Measurements from ENCODE around the gene KIF16B. TPM values are rescaled to one million over a fixed set of nuclear protein-coding genes. Genes with fewer than 3 reads are reported as not detected.

The KIF16B gene
- total and polyA plus RNA-seq, 2 of the 13 experiments (the other 11 are each of a cell fraction or from before 2014, with no cell fraction given) = 6.9 to 18.0 TPM

DNA sequence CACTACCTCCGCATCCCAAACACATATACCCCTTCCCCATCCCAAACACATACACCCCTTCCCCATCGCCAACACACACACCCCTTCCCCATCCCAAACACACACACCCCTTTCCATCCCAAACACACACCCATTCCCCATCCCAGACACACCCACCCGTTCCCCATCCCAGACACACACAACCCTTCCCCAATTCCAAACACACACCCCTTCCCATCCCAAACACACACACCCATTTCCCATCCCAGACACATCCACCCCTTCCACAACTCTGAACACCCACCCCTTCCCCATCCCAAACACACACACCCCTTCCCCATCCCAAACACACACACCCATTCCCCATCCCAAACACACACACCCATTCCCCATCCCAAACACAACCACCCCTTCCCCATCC, 314.5 kb downstream of the KIF16B start:
- H3K36me3 ChIP-seq (replicated peaks in 1 of 2; ENCODE audit: control insufficient read depth in 1 of 2, insufficient read depth in 2 of 2, low read length in 2 of 2) = no peaks in the 10 kb centered on the region
- H3K4me3 ChIP-seq (replicated peaks in 1 of 3; ENCODE audit: insufficient read depth in 1 of 3, low read depth in 2 of 3, low read length in 3 of 3) = no peak overlapping the region
- POLR2A ChIA-PET = no interaction called here
- no peak for DNase-seq (ENCODE audit: low spot score)
- no peak overlapping the region for H3K27ac ChIP-seq (ENCODE audit: extremely low read length, insufficient read depth, low read length)
- no peaks in the 10 kb centered on the region for H4K20me1 ChIP-seq (ENCODE audit: insufficient read depth, low read length)
- H3K27me3 ChIP-seq (ENCODE audit: control insufficient read depth in 1 of 2, insufficient read depth in 2 of 2, low read length in 2 of 2) = peaks cover 0 to 12% of the 10 kb centered on the region in 2 experiments; a peak in 1 of 5 replicates
- WGBS (ENCODE audit: low lambda C conversion rate) = 38% methylated on average over 3 of the region's 3 CpGs
- intact Hi-C loops (cut with micrococcal nuclease; ENCODE audit: unreplicated experiment) = no loop called here
- no peak for ATAC-seq
- FAIRE-seq = no peak
- H3K79me2 ChIP-seq (ENCODE audit: insufficient read depth, low read length) = no peaks in the 10 kb centered on the region
- in situ Hi-C loops (cut with HindIII; ENCODE audit: extremely low pct_ligation_motif_present, low pct_unique_long_range_greater_than_20kb) = no loop called here
- H3K4me2 ChIP-seq (ENCODE audit: low read depth, low read length) = no peak overlapping the region
- peak; percentile 56; the same call in 1 of the 2 replicates for TF ChIP-seq PCBP1 (IDR thresholded peaks at IDR 0.05; ENCODE audit: borderline replicate concordance, low read depth, low read length)
- TF ChIP-seq, protein P1, sequence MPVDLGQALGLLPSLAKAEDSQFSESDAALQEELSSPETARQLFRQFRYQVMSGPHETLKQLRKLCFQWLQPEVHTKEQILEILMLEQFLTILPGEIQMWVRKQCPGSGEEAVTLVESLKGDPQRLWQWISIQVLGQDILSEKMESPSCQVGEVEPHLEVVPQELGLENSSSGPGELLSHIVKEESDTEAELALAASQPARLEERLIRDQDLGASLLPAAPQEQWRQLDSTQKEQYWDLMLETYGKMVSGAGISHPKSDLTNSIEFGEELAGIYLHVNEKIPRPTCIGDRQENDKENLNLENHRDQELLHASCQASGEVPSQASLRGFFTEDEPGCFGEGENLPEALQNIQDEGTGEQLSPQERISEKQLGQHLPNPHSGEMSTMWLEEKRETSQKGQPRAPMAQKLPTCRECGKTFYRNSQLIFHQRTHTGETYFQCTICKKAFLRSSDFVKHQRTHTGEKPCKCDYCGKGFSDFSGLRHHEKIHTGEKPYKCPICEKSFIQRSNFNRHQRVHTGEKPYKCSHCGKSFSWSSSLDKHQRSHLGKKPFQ (CRISPR knock-in tag; IDR thresholded peaks at IDR 0.05; ENCODE audit: insufficient replicate concordance) = no peak
- TF ChIP-seq, protein P2, sequence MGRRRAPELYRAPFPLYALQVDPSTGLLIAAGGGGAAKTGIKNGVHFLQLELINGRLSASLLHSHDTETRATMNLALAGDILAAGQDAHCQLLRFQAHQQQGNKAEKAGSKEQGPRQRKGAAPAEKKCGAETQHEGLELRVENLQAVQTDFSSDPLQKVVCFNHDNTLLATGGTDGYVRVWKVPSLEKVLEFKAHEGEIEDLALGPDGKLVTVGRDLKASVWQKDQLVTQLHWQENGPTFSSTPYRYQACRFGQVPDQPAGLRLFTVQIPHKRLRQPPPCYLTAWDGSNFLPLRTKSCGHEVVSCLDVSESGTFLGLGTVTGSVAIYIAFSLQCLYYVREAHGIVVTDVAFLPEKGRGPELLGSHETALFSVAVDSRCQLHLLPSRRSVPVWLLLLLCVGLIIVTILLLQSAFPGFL (CRISPR knock-in tag; IDR thresholded peaks at IDR 0.05) = no peak
- TF ChIP-seq ZNF138 (CRISPR knock-in tag; IDR thresholded peaks at IDR 0.05; ENCODE audit: low read depth) = no peak
- TF ChIP-seq PCBP2 (optimal IDR thresholded peaks at IDR 0.05; ENCODE audit: low read depth, low read length, poor library complexity, severe bottlenecking) = peak; percentile 97
- no peak for TF ChIP-seq HES4 (CRISPR knock-in tag; IDR thresholded peaks at IDR 0.05; ENCODE audit: borderline replicate concordance)
- no peak for TF ChIP-seq NR2F6 (IDR thresholded peaks at IDR 0.05)
- no peak for TF ChIP-seq NR2F6 (CRISPR knock-in tag; IDR thresholded peaks at IDR 0.05)
- no peak for TF ChIP-seq CBX2 (IDR thresholded peaks at IDR 0.05; ENCODE audit: low read depth, low read length)
- TF ChIP-seq CBX2 (CRISPR knock-in tag; IDR thresholded peaks at IDR 0.05; ENCODE audit: low read depth) = no peak
- no peak for TF ChIP-seq ZNF33B (CRISPR knock-in tag; IDR thresholded peaks at IDR 0.05)
- TF ChIP-seq, protein P3, sequence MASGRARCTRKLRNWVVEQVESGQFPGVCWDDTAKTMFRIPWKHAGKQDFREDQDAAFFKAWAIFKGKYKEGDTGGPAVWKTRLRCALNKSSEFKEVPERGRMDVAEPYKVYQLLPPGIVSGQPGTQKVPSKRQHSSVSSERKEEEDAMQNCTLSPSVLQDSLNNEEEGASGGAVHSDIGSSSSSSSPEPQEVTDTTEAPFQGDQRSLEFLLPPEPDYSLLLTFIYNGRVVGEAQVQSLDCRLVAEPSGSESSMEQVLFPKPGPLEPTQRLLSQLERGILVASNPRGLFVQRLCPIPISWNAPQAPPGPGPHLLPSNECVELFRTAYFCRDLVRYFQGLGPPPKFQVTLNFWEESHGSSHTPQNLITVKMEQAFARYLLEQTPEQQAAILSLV (CRISPR knock-in tag; IDR thresholded peaks at IDR 0.05; ENCODE audit: borderline replicate concordance) = no peak
- TF ChIP-seq ZNF274 (CRISPR knock-in tag; IDR thresholded peaks at IDR 0.05) = no peak
- TF ChIP-seq TARDBP (CRISPR knock-in tag; IDR thresholded peaks at IDR 0.05) = no peak
- no peak for TF ChIP-seq SIN3A (IDR thresholded peaks at IDR 0.05; ENCODE audit: borderline replicate concordance, low read depth, low read length)
- no peaks in the 10 kb centered on the region for H3K9me3 ChIP-seq (ENCODE audit: low read length)
- CTCF ChIA-PET (ENCODE audit: low intra/inter-chr PET ratio, low total read pairs) = no interaction called here
- H3K9ac ChIP-seq (ENCODE audit: insufficient read depth, low read depth, low read length) = no peak overlapping the region
- no peak overlapping the region for H2AFZ ChIP-seq (ENCODE audit: low read length)
- BruUV-seq (replicated peaks) = no TSS peak
- H3K4me1 ChIP-seq (ENCODE audit: insufficient read depth, low read length) = no peaks in the 10 kb centered on the region
